NCI-H510A treated with DMSO at 0.1 percent for 48 hours (cell line): ENCODE results near the gene EIF4E1B.

Experiments
- DNase-seq: peaks from one replicate; lab custom pipeline; 2025; lab: John Stamatoyannopoulos, UW

Gene EIF4E1B

DNA sequence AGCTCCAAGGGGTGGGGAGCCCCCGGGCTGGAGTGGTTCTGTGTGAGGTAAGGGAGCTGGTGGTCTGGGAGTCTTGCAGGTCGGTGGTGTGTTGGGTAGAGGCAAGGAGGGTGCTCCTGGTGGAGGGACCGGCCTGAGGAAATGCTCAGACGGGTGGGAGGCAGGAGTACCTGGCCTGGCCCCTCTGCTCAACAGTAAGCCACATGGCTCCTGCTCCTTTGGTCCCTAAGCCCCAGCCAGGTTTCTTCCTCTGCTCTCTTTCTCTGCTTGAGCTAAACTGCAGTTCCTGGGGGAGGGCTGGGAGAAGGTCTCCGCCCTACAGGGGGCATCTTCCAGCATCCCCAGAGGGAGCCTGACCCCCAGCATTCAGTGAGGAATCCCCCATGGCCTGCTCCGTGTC is 34.0 kb downstream of the EIF4E1B start:
- DNase-seq = no peak

- DNase-seq = no peak
Observed at GRCh38 chr5:176664886-176665285, 34.4 kb downstream of the EIF4E1B start.

DNA sequence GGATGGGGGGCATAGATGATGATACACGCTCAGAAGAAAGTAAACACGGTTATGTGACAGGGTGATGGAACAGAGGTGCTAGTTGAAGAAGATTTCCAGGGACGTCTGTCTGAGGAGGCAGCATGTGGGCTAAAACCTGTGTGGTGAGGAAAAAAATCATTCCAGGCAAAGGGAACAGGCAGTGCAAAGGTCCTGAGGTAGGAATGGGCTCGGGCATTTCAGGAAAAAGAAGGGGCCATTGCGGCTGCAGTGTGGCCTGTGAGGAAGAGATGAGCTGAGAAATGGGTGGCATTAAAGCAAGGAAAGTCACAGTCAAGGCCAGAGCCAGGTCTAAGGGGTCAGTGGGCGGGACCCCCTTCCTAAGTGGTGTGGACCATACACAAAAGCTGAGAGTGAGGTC is 35.0 kb downstream of the EIF4E1B start:
- DNase-seq = no peak

DNA sequence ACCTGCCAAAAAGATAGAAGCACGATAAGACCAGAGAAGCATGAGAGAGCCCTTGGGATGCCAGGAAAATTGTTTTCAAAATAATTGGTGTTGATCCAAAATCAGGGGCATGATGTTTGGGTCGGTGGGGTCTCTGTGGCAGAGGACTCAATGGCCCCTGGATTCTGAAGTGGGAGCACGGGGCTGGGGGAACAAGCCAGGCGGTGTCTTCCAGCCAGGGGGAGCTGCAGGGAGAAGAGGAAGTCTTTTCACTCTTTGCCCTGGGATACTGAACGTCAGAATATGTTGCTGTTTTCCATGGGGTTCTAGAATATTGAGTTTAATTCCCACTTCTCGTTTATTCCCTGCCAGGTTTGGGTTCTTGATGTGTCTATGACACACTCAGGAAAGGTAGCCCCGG is 37.2 kb downstream of the EIF4E1B start:
- no peak for DNase-seq

DNA sequence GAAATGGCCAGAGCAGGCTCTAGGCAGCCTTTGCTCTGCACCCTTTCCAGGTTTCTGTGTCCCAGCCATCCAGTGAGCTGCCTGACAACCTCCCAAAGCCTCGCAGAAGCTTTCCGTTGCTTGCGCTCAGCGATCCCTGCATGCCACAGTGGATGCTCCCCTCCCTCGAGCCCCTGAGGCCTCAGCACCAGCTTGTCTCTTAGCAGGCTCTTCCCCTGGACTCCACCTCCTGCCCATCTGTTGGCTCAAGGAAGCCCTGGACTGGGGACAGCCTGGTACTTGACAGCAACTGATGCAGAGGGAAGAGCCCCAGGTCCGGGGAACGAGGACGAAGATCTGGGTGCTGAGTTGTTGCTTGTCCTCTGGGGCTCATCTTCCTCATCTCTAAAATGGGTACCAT is 40.0 kb downstream of the EIF4E1B start:
- DNase-seq = no peak

DNA sequence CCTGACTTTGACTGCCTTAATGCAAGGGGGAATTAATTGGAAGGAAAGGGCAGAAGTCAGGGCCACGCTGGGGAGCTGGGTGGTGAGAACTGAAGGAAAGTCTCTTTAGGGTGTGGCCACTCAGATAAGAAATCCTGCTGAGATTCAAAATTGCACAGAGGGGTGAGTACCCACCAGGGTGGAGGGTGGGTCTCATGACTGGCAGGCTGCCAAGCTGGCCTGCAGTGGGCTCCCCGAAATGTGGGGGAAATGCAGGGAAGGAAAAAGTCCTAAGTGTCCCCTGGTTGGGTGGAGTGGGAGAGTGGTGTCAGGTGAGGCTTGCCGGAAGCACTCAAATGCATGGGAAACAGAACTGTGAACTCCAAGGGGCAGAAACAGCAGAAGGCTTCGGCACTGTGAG is 40.9 kb downstream of the EIF4E1B start:
- no peak for DNase-seq

GRCh38 chr5:176671890-176672747 is 41.6 kb downstream of the EIF4E1B start:
- DNase-seq = no peak

- no peak for DNase-seq
Observed at GRCh38 chr5:176673651-176674583, 43.4 kb downstream of the EIF4E1B start.

- no peak for DNase-seq
Observed at GRCh38 chr5:176674799-176675198, 44.3 kb downstream of the EIF4E1B start.

DNA sequence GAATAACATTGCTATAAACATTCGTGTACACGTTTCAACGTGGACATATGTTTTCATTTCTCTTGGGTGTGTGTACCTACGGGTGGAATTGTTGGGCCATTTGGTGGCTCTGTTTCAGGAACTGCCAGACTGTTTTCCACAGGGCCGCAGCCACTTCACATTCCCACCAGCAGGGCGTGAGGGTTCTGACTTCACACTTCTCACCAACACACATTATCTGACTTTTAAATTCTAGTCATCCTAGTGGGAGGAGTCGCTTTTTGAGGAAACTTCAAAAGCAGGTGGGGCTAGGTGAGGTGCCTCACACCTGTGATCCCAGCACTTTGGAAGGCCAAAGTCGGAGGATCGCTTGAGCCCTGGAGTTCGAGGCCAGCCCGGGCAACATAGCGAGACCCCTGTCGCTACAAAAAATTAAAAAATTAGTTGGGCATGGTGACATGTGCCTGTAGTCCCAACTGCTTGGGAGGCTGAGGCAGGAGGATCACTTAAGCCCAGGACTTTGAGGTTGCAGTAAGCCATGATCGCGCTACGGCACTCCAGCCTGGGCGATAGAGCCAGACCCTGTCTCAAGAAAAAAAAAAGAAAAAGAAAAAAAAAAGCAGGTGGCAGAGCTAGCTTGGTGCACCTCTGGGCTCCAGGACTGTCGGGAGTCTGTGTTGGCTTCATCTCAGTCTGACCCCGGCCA is 45.3 kb downstream of the EIF4E1B start:
- peak; percentile 7 for DNase-seq

GRCh38 chr5:176676361-176676824 is 45.9 kb downstream of the EIF4E1B start:
- no peak for DNase-seq

DNA sequence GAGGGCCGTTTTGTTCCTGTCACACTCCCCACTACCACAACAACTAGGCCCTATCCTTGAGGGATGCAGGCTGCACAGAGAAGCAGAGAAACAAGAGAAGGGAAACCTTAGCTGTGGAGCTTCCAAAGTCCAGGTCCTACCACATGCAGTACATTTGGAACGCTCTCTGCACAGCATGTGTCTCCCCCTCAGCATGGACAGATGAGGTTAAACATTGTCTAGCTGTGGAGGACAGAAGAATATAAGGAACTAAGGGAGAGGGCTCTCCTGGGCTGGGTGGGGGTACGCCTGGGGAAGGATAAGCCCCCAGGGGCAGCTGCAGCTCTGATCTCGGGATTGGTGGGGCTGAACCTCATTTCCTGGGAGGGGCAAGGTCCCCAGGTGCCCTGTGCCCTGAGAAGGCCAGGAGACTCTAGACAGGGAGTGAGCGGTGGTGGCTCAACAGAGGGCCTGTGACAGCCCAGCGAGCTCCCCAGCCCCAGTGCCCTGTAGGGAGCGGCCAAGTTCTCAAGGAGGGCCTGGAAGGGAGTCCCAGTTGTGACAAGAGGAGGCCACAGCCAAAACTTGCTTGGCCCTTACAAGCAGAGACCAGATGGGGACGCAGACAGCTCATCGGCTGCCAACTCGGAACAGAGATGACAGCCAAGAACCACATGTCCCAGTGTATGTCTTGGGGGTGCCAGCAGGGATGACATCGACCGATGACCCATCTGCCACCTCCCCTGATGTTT is 46.9 kb downstream of the EIF4E1B start:
- no peak for DNase-seq

- no peak for DNase-seq
Observed at GRCh38 chr5:176678584-176678983, 48.1 kb downstream of the EIF4E1B start.

GRCh38 chr5:176679365-176680225 is 49.1 kb downstream of the EIF4E1B start:
- no peak for DNase-seq

- DNase-seq = no peak
Observed at GRCh38 chr5:176680226-176680563, 49.7 kb downstream of the EIF4E1B start.

- no peak for DNase-seq
Observed at GRCh38 chr5:176682016-176682531, 51.6 kb downstream of the EIF4E1B start.

- DNase-seq = no peak
Observed at GRCh38 chr5:176685010-176685409, 54.5 kb downstream of the EIF4E1B start.

- no peak for DNase-seq
Observed at GRCh38 chr5:176687247-176687646, 56.8 kb downstream of the EIF4E1B start.

DNA sequence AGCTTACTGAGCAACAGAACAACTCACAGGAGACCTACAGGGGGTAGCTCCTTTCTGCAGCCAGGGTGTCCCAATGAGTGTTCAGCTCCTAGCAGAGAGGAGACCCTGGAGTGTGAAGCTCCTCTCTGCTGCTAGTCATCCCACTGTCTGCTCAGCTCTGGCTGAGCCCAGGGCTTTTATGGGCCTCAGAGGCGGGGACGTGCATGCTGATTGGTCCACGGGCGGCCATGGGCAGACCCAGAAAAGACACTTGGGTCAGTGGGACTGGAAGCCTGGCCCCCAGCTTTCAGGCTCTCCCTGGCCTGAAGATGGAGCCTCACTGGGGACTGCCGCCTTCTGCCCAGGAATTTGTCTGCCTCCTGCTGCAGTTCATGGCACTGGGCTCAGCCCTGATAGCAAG is 57.4 kb downstream of the EIF4E1B start:
- no peak for DNase-seq

DNA sequence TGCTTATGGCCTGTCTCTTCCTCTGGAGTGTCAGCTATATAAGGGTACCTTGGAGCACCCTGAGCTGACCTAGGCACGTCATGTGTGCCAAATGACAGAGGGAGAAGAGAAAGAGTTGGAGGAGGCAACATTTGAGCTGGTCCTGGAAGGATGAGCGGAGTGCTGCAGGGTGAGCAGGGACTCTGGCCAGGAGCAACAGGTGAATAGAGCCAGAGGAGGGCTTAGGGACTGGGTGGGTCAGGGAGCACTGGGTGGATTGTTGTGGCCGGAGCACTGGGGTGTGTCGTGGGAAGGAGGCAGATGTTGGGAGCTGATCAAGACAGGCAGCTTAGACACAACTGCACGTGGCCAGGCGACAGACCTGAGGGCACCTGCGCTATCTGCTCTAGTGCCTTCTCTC is 60.4 kb downstream of the EIF4E1B start:
- DNase-seq = no peak
